Activated T-cell treated with anti-CD3 and anti-CD28 coated beads for 24 hours (primary cell): ENCODE measurements around the gene RBP5.

ENCODE experiments used
- DNase-seq: peaks from one replicate; pipeline ENCODE4 v3.0.0-alpha.2; 2020; ENCODE audit warnings: low read depth

RBP5 gene

GRCh38 chr12:7128681-7129286 is at the start of gene RBP5:
Gene RBP5, minus strand, starts transcription at chr12:7128889. Its CDS starts 114 bp downstream, at chr12:7128775.
- no peak for DNase-seq

- DNase-seq: no peak
Observed at GRCh38 chr12:7178481-7178880, 49.8 kb upstream of the RBP5 start.

GRCh38 chr12:7176595-7176994 is 47.9 kb upstream of the RBP5 start:
- no peak for DNase-seq

GRCh38 chr12:7175493-7175892 is 46.8 kb upstream of the RBP5 start:
- DNase-seq: no peak

GRCh38 chr12:7171854-7172253 is 43.2 kb upstream of the RBP5 start:
- DNase-seq: no peak

GRCh38 chr12:7169951-7170350 is 41.3 kb upstream of the RBP5 start:
- no peak for DNase-seq

- DNase-seq: peak; percentile 4
Observed at GRCh38 chr12:7162691-7163114, 34.0 kb upstream of the RBP5 start.

- DNase-seq: no peak
Observed at GRCh38 chr12:7161811-7162210, 33.1 kb upstream of the RBP5 start.

- no peak for DNase-seq
Observed at GRCh38 chr12:7161327-7161726, 32.6 kb upstream of the RBP5 start.

- DNase-seq: no peak
Observed at GRCh38 chr12:7160183-7160582, 31.5 kb upstream of the RBP5 start.

- no peak for DNase-seq
Observed at GRCh38 chr12:7158781-7159609, 30.3 kb upstream of the RBP5 start.

GRCh38 chr12:7157391-7157790 is 28.7 kb upstream of the RBP5 start:
- no peak for DNase-seq

GRCh38 chr12:7156259-7157197 is 27.8 kb upstream of the RBP5 start:
- DNase-seq: no peak

- no peak for DNase-seq
Observed at GRCh38 chr12:7155471-7156034, 26.9 kb upstream of the RBP5 start.

- no peak for DNase-seq
Observed at GRCh38 chr12:7154901-7155470, 26.3 kb upstream of the RBP5 start.

GRCh38 chr12:7154042-7154441 is 25.4 kb upstream of the RBP5 start:
- no peak for DNase-seq

GRCh38 chr12:7152818-7153217 is 24.1 kb upstream of the RBP5 start:
- no peak for DNase-seq

GRCh38 chr12:7151532-7151931 is 22.8 kb upstream of the RBP5 start:
- no peak for DNase-seq

GRCh38 chr12:7150841-7151240 is 22.2 kb upstream of the RBP5 start:
- no peak for DNase-seq

GRCh38 chr12:7150356-7150755 is 21.7 kb upstream of the RBP5 start:
- no peak for DNase-seq

- DNase-seq: no peak
Observed at GRCh38 chr12:7146906-7147305, 18.2 kb upstream of the RBP5 start.

- no peak for DNase-seq
Observed at GRCh38 chr12:7146228-7146627, 17.5 kb upstream of the RBP5 start.
